ENCODE measurements around the gene ZNF22. TPM values are rescaled to one million over a fixed set of nuclear protein-coding genes. Genes with fewer than 3 reads are reported as not detected.

ZNF22 gene
- total RNA-seq, 2 donors from 2014 or later = 34.8 to 44.0 TPM

- Mint-ChIP-seq H3K27ac (no peak overlapping the region), H3K27me3 (ENCODE audit: low read depth) (no peaks in the 10 kb centered on the region), H3K4me1 (ENCODE audit: low read depth) (peaks cover 25% of the 10 kb centered on the region), H3K4me3 (no peak overlapping the region), H3K36me3 (ENCODE audit: insufficient read depth in 2 of 2) (no peaks in the 10 kb centered on the region), H3K9me3 (no peaks in the 10 kb centered on the region)
- DNase-seq (no peak), ATAC-seq (replicated peaks in 1 of 2) (no peak)
Observed at GRCh38 chr10:44976352-44977198, 24.1 kb upstream of the ZNF22 start.

- DNase-seq = no peak
- no peak overlapping the region for H3K4me3 Mint-ChIP-seq
- H3K36me3 Mint-ChIP-seq (ENCODE audit: insufficient read depth in 2 of 2) = no peaks in the 10 kb centered on the region
- no peak overlapping the region for H3K27ac Mint-ChIP-seq
- peaks cover 25% of the 10 kb centered on the region for H3K4me1 Mint-ChIP-seq (ENCODE audit: low read depth)
- H3K9me3 Mint-ChIP-seq = no peaks in the 10 kb centered on the region
- no peaks in the 10 kb centered on the region for H3K27me3 Mint-ChIP-seq (ENCODE audit: low read depth)
- no peak for ATAC-seq (replicated peaks in 1 of 2)
Observed at GRCh38 chr10:44977287-44978212, 23.2 kb upstream of the ZNF22 start.

GRCh38 chr10:44978213-44978569 is 22.5 kb upstream of the ZNF22 start:
- H3K27me3 Mint-ChIP-seq (ENCODE audit: low read depth) = no peaks in the 10 kb centered on the region
- H3K4me1 Mint-ChIP-seq (ENCODE audit: low read depth) = peaks cover 24% of the 10 kb centered on the region
- no peak for ATAC-seq (replicated peaks in 1 of 2)
- H3K9me3 Mint-ChIP-seq = no peaks in the 10 kb centered on the region
- no peak for DNase-seq
- peak overlapping the region in 1 of 2 donors; percentile 10 for H3K4me3 Mint-ChIP-seq
- no peak overlapping the region for H3K27ac Mint-ChIP-seq
- H3K36me3 Mint-ChIP-seq (ENCODE audit: insufficient read depth in 2 of 2) = no peaks in the 10 kb centered on the region

GRCh38 chr10:44978570-44979280 is 22.0 kb upstream of the ZNF22 start, which contains the start of gene DEPP1:
DEPP1 (minus strand) TSS chr10:44978809; CDS start chr10:44978030, 779 bp downstream.
- Mint-ChIP-seq H3K4me1 (ENCODE audit: low read depth) (peaks cover 19% of the 10 kb centered on the region), H3K27me3 (ENCODE audit: low read depth) (no peaks in the 10 kb centered on the region), H3K36me3 (ENCODE audit: insufficient read depth in 2 of 2) (no peaks in the 10 kb centered on the region), H3K9me3 (no peaks in the 10 kb centered on the region), H3K27ac (no peak within 1 kb of the TSS), H3K4me3 (peak within 1 kb of the TSS in 1 of 2 donors; percentile 10)
- ATAC-seq (replicated peaks in 1 of 2) = no peak
- DNase-seq = peak in 1 of 2 donors; percentile 24

GRCh38 chr10:44979281-44980191 is 21.2 kb upstream of the ZNF22 start:
- Mint-ChIP-seq H3K4me1 (ENCODE audit: low read depth) (peaks cover 14% of the 10 kb centered on the region), H3K4me3 (no peak overlapping the region), H3K36me3 (ENCODE audit: insufficient read depth in 2 of 2) (no peaks in the 10 kb centered on the region), H3K27ac (no peak overlapping the region), H3K27me3 (ENCODE audit: low read depth) (no peaks in the 10 kb centered on the region), H3K9me3 (no peaks in the 10 kb centered on the region)
- no peak for ATAC-seq (replicated peaks in 1 of 2)
- DNase-seq = no peak

- Mint-ChIP-seq H3K27ac (no peak overlapping the region), H3K4me3 (no peak overlapping the region), H3K27me3 (ENCODE audit: low read depth) (no peaks in the 10 kb centered on the region), H3K36me3 (ENCODE audit: insufficient read depth in 2 of 2) (no peaks in the 10 kb centered on the region), H3K9me3 (no peaks in the 10 kb centered on the region), H3K4me1 (ENCODE audit: low read depth) (peaks cover 14% of the 10 kb centered on the region)
- DNase-seq = no peak
- ATAC-seq (replicated peaks in 1 of 2) = no peak
Observed at GRCh38 chr10:44980309-44981171, 20.2 kb upstream of the ZNF22 start.

- Mint-ChIP-seq H3K4me3 (no peak overlapping the region), H3K27me3 (ENCODE audit: low read depth) (no peaks in the 10 kb centered on the region), H3K9me3 (no peaks in the 10 kb centered on the region), H3K27ac (no peak overlapping the region), H3K36me3 (ENCODE audit: insufficient read depth in 2 of 2) (no peaks in the 10 kb centered on the region), H3K4me1 (ENCODE audit: low read depth) (peaks cover 8% of the 10 kb centered on the region)
- no peak for DNase-seq
- ATAC-seq (replicated peaks in 1 of 2) = no peak
Observed at GRCh38 chr10:44981172-44982113, 19.3 kb upstream of the ZNF22 start.

- Mint-ChIP-seq H3K27me3 (ENCODE audit: low read depth) (no peaks in the 10 kb centered on the region), H3K9me3 (no peaks in the 10 kb centered on the region), H3K36me3 (ENCODE audit: insufficient read depth in 2 of 2) (no peaks in the 10 kb centered on the region), H3K4me1 (ENCODE audit: low read depth) (peaks cover 8% of the 10 kb centered on the region), H3K4me3 (no peak overlapping the region), H3K27ac (no peak overlapping the region)
- DNase-seq (no peak), ATAC-seq (replicated peaks in 1 of 2) (no peak)
Observed at GRCh38 chr10:44982114-44982460, 18.6 kb upstream of the ZNF22 start.

GRCh38 chr10:44982496-44982895 is 18.2 kb upstream of the ZNF22 start:
- H3K4me1 Mint-ChIP-seq (ENCODE audit: low read depth) = peaks cover 8% of the 10 kb centered on the region
- DNase-seq (no peak), ATAC-seq (replicated peaks in 1 of 2) (no peak)
- H3K27me3 Mint-ChIP-seq (ENCODE audit: low read depth) = no peaks in the 10 kb centered on the region
- no peak overlapping the region for H3K4me3 Mint-ChIP-seq
- H3K36me3 Mint-ChIP-seq (ENCODE audit: insufficient read depth in 2 of 2) = no peaks in the 10 kb centered on the region
- H3K27ac Mint-ChIP-seq = no peak overlapping the region
- H3K9me3 Mint-ChIP-seq = no peaks in the 10 kb centered on the region

GRCh38 chr10:44983066-44983894 is 17.4 kb upstream of the ZNF22 start:
- ATAC-seq (replicated peaks in 1 of 2) = no peak
- no peak overlapping the region for H3K4me3 Mint-ChIP-seq
- no peak overlapping the region for H3K27ac Mint-ChIP-seq
- DNase-seq = no peak
- no peaks in the 10 kb centered on the region for H3K9me3 Mint-ChIP-seq
- no peaks in the 10 kb centered on the region for H3K36me3 Mint-ChIP-seq (ENCODE audit: insufficient read depth in 2 of 2)
- H3K4me1 Mint-ChIP-seq (ENCODE audit: low read depth) = peaks cover 8% of the 10 kb centered on the region
- no peaks in the 10 kb centered on the region for H3K27me3 Mint-ChIP-seq (ENCODE audit: low read depth)

Measured in activated T-cell treated with anti-CD3 and anti-CD28 coated beads, Interleukin-2, amount 50 U/mL, for 72 hours (primary cell).